ENCODE results near the gene PIK3R6.

- TF ChIP-seq EZH2phosphoT487 (IDR thresholded peaks at IDR 0.05; ENCODE audit: borderline replicate concordance, low read depth) (no peak), POLR2AphosphoS5 (IDR thresholded peaks at IDR 0.05; ENCODE audit: low read depth, low read length) (no peak), CTCF (IDR thresholded peaks at IDR 0.05) (no peak), YY1 (IDR thresholded peaks at IDR 0.05; ENCODE audit: low read depth) (no peak), JUND (IDR thresholded peaks at IDR 0.05) (no peak), RFX5 (IDR thresholded peaks at IDR 0.05; ENCODE audit: low read length) (no peak), PBX3 (IDR thresholded peaks at IDR 0.05) (no peak), TCF12 (IDR thresholded peaks at IDR 0.05) (no peak), RAD21 (IDR thresholded peaks at IDR 0.05; ENCODE audit: low read length) (no peak), NRF1 (IDR thresholded peaks at IDR 0.05; ENCODE audit: low read depth, low read length) (no peak), ZBTB33 (IDR thresholded peaks at IDR 0.05; ENCODE audit: borderline replicate concordance, low read depth) (no peak), EP300 (IDR thresholded peaks at IDR 0.05; ENCODE audit: borderline replicate concordance in 1 of 2, low read depth in 1 of 2, low read length in 1 of 2) (no peak)
These were observed 43.6 kb upstream of the PIK3R6 start for GRCh38 chr17:8910969-8911604.
